Liver (tissue), 9 donors: ENCODE measurements around the gene KYAT1. TPM values are rescaled to one million over a fixed set of nuclear protein-coding genes. Genes with fewer than 3 reads are reported as not detected.

Experiments
- DNase-seq: peaks from one replicate; pipeline ENCODE4 v3.0.0-alpha.2; 2017; ENCODE audit warnings: low spot score
- H3K27ac ChIP-seq, 2 donors: one replicate each; pipeline ENCODE4 v1.7.0; 2013; ENCODE audit warnings: inconsistent platforms in 2 of 2, low read length in 2 of 2, control low read depth in 1 of 2, low read depth in 1 of 2, mild to moderate bottlenecking in 1 of 2
- H3K27me3 ChIP-seq, 4 donors: one replicate each; pipeline versions ENCODE4 v1.6.1 to v1.7.0; 2013; ENCODE audit warnings: low read length in 3 of 4, inconsistent platforms in 1 of 4, mild to moderate bottlenecking in 1 of 4, moderate library complexity in 1 of 4; ENCODE audit not compliant: control insufficient read depth in 4 of 4, insufficient read depth in 4 of 4
- H3K36me3 ChIP-seq, 4 donors: one replicate each; pipeline versions ENCODE4 v1.6.1 to v1.7.0; 2013; ENCODE audit warnings: low read length in 3 of 4, mild to moderate bottlenecking in 3 of 4, low read depth in 1 of 4, moderate library complexity in 1 of 4; ENCODE audit not compliant: control insufficient read depth in 4 of 4, insufficient read depth in 3 of 4
- H3K4me1 ChIP-seq, 4 donors: one replicate each; pipeline versions ENCODE4 v1.6.1 to v1.7.0; 2013; ENCODE audit warnings: low read length in 3 of 4, mild to moderate bottlenecking in 3 of 4, moderate library complexity in 1 of 4; ENCODE audit not compliant: control insufficient read depth in 4 of 4, insufficient read depth in 4 of 4
- H3K4me3 ChIP-seq, 3 donors: one replicate each; pipeline versions ENCODE4 v1.6.1 to v1.7.0; 2013; ENCODE audit warnings: low read length in 3 of 3, control low read depth in 1 of 3, low read depth in 1 of 3, mild to moderate bottlenecking in 1 of 3
- H3K9ac ChIP-seq, 2 donors: one replicate each; pipeline ENCODE4 v1.7.0; 2013; ENCODE audit warnings: low read length in 2 of 2, mild to moderate bottlenecking in 2 of 2, moderate library complexity in 2 of 2, control low read depth in 1 of 2, low read depth in 1 of 2
- H3K9me3 ChIP-seq, 4 donors: one replicate each; pipeline versions ENCODE4 v1.6.1 to v1.7.0; 2013; ENCODE audit warnings: low read length in 3 of 4; ENCODE audit not compliant: control insufficient read depth in 4 of 4
- CTCF ChIP-seq: fragments of 150-350 bp; IDR thresholded peaks from 2 replicates; pipeline ENCODE4 v1.5.1; 2017; ENCODE audit warnings: improper control_type of control experiment, low read depth, low read length; ENCODE audit not compliant: missing input control
- EGR1 ChIP-seq, 2 donors: IDR thresholded peaks; 2 replicates each; pipeline ENCODE4 v1.6.1; 2016 to 2018; ENCODE audit warnings: antibody characterized with exemption in 2 of 2, low read depth in 2 of 2
- FOXA1 ChIP-seq: IDR thresholded peaks from 2 replicates; pipeline ENCODE4 v1.6.1; 2016; ENCODE audit warnings: antibody characterized with exemption
- FOXA2 ChIP-seq: IDR thresholded peaks from 2 replicates; pipeline ENCODE4 v1.6.1; 2016; ENCODE audit warnings: antibody characterized with exemption
- GABPA ChIP-seq, 2 donors: IDR thresholded peaks in 1 of 2; conservative IDR thresholded peaks in 1 of 2; 2 replicates each; pipeline ENCODE4 v1.6.1; 2016; ENCODE audit warnings: antibody characterized with exemption in 2 of 2, mild to moderate bottlenecking in 1 of 2, moderate library complexity in 1 of 2
- HNF4A ChIP-seq, 2 donors: conservative IDR thresholded peaks; 2 replicates each; pipeline ENCODE4 v1.6.1; 2016; ENCODE audit warnings: antibody characterized with exemption in 2 of 2, mild to moderate bottlenecking in 2 of 2
- HNF4G ChIP-seq: IDR thresholded peaks from 2 replicates; pipeline ENCODE4 v1.6.1; 2016; ENCODE audit warnings: antibody characterized with exemption
- JUND ChIP-seq, 2 donors: IDR thresholded peaks; 2 replicates each; pipeline ENCODE4 v1.6.1; 2016; ENCODE audit warnings: antibody characterized with exemption in 2 of 2
- NR2F2 ChIP-seq: IDR thresholded peaks from 2 replicates; pipeline ENCODE4 v1.6.1; 2016; ENCODE audit warnings: antibody characterized with exemption
- RAD21 ChIP-seq, 2 donors: IDR thresholded peaks; 2 replicates each; pipeline ENCODE4 v1.6.1; 2016; ENCODE audit warnings: antibody characterized with exemption in 2 of 2, mild to moderate bottlenecking in 2 of 2
- RXRA ChIP-seq, 2 donors: IDR thresholded peaks; 2 replicates each; pipeline ENCODE4 v1.6.1; 2017 to 2018; ENCODE audit warnings: antibody characterized with exemption in 2 of 2, mild to moderate bottlenecking in 1 of 2
- SP1 ChIP-seq: IDR thresholded peaks from 2 replicates; pipeline ENCODE4 v1.6.1; 2018; ENCODE audit warnings: antibody characterized with exemption, mild to moderate bottlenecking
- TAF1 ChIP-seq: conservative IDR thresholded peaks from 2 replicates; pipeline ENCODE4 v1.6.1; 2016; ENCODE audit warnings: antibody characterized with exemption, mild to moderate bottlenecking
- YY1 ChIP-seq: IDR thresholded peaks from 2 replicates; pipeline ENCODE4 v1.6.1; 2016; ENCODE audit warnings: antibody characterized with exemption, mild to moderate bottlenecking
- WGBS: extraction: QIAGEN DNeasy Blood & Tissue Kit; methylation state at CpG from one replicate; pipeline ENCODE4 v1.1.7; 2013; 5-methylcytosine and 5-hydroxymethylcytosine counted together
- polyA plus RNA-seq, 2 donors: library from polyadenylated mRNA; stranded (reverse) in 1 of 2; unstranded in 1 of 2; fragments of 200-250 nt in 1 of 2; fragments of >200 nt in 1 of 2; fragmentation: Nextera tagmentation in 1 of 2; extraction: Ambion mirVana in 1 of 2; gene quantifications; one replicate each; pipeline versions ENCODE4 v1.2.1 to v1.2.3, GENCODE V29; 2013 to 2015
- total RNA-seq, 2 donors: library from RNA; depleted of rRNA; stranded (reverse); fragments of >200 nt; gene quantifications; one replicate each; pipeline ENCODE4 v1.2.3, GENCODE V29; 2014
- TF ChIP-seq, protein P1 (sequence below): IDR thresholded peaks from 2 replicates; pipeline ENCODE4 v1.6.1; 2016; ENCODE audit warnings: antibody characterized with exemption
- TF ChIP-seq, protein P2 (sequence below): IDR thresholded peaks from 2 replicates; pipeline ENCODE4 v1.6.1; 2016; ENCODE audit warnings: antibody characterized with exemption
- TF ChIP-seq, protein P3 (sequence below): IDR thresholded peaks from 2 replicates; pipeline ENCODE4 v1.6.1; 2016; ENCODE audit warnings: antibody characterized with exemption, mild to moderate bottlenecking
- TF ChIP-seq, protein P4 (sequence below): IDR thresholded peaks from 2 replicates; pipeline ENCODE4 v1.6.1; 2016; ENCODE audit warnings: antibody characterized with exemption
- donor health status: healthy.
- donor health status: healthy.
- donor health status: healthy.
- donor health status: healthy.
- donor health status: healthy.

The KYAT1 gene
- total and polyA plus RNA-seq, 4 donors = 3.8 to 8.1 (median 7.4) TPM

DNA sequence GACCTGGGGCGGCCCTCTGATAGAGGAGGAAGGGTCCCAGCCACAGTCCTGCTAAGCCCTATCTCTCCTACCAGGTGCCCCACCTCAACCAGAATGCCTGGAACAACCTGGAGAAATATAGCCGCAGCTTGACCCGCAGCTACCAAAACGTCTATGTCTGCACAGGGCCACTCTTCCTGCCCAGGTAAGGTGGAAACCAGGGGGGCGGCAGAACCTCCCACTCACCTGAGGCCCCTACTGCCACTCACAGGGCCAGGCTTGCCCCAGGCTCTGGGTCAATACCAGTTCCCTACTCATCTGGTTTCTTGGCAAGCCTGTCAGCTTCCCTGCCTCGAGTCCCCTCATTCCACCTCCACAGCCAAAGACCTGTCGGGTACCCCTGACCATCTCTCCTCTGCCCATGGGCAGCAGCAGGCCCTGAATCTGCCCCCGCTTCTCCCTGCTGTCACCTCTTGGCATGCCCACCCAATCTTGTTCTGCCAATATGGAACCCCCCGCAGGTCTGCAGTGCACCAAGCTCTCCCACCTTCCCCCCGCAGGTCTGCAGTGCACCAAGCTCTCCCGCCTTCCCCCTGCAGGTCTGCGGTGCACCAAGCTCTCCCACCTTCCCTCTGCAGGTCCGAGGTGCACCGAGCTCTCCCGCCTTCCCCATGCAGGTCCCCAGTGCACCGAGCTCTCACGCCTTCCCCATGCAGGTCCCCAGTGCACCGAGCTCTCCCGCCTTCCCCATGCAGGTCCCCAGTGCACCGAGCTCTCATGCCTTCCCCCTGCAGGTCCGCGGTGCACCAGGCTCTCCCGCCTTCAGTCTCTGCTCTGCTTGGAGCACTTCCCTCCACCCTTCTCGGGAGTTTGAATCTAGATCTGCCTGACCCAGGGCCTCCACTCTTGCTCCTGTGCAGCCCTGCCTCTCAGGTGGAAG is 60.8 kb downstream of the KYAT1 start:
- no peak for DNase-seq
- Histone ChIP-seq H3K9ac (no peak overlapping the region), H3K9me3 (no peaks in the 10 kb centered on the region), H3K36me3 (peaks cover 0 to 31% (median 11%) of the 10 kb centered on the region in 4 donors), H3K27me3 (no peaks in the 10 kb centered on the region), H3K4me1 (peaks cover 19 to 43% (median 29%) of the 10 kb centered on the region in 4 donors), H3K4me3 (no peak overlapping the region), H3K27ac (no peak overlapping the region)
- WGBS = 93% methylated on average over 24 of the region's 24 CpGs
- TF ChIP-seq RAD21 (IDR thresholded peaks at IDR 0.05) (no peak), CTCF (no peak), HNF4G (no peak), TAF1 (no peak), SP1 (no peak), JUND (IDR thresholded peaks at IDR 0.05) (no peak), GABPA (IDR thresholded peaks at IDR 0.05 in 1 of 2, conservative IDR thresholded peaks at IDR 0.05 in 1 of 2) (no peak), HNF4A (conservative IDR thresholded peaks at IDR 0.05) (no peak), FOXA1 (no peak), FOXA2 (no peak), NR2F2 (no peak), YY1 (no peak), RXRA (IDR thresholded peaks at IDR 0.05) (no peak), EGR1 (IDR thresholded peaks at IDR 0.05; ENCODE audit: low read depth in 2 of 2) (no peak)
- TF ChIP-seq, protein P1, sequence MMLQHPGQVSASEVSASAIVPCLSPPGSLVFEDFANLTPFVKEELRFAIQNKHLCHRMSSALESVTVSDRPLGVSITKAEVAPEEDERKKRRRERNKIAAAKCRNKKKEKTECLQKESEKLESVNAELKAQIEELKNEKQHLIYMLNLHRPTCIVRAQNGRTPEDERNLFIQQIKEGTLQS = no peak
- TF ChIP-seq, protein P2, sequence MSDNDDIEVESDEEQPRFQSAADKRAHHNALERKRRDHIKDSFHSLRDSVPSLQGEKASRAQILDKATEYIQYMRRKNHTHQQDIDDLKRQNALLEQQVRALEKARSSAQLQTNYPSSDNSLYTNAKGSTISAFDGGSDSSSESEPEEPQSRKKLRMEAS = no peak
- TF ChIP-seq, protein P3, sequence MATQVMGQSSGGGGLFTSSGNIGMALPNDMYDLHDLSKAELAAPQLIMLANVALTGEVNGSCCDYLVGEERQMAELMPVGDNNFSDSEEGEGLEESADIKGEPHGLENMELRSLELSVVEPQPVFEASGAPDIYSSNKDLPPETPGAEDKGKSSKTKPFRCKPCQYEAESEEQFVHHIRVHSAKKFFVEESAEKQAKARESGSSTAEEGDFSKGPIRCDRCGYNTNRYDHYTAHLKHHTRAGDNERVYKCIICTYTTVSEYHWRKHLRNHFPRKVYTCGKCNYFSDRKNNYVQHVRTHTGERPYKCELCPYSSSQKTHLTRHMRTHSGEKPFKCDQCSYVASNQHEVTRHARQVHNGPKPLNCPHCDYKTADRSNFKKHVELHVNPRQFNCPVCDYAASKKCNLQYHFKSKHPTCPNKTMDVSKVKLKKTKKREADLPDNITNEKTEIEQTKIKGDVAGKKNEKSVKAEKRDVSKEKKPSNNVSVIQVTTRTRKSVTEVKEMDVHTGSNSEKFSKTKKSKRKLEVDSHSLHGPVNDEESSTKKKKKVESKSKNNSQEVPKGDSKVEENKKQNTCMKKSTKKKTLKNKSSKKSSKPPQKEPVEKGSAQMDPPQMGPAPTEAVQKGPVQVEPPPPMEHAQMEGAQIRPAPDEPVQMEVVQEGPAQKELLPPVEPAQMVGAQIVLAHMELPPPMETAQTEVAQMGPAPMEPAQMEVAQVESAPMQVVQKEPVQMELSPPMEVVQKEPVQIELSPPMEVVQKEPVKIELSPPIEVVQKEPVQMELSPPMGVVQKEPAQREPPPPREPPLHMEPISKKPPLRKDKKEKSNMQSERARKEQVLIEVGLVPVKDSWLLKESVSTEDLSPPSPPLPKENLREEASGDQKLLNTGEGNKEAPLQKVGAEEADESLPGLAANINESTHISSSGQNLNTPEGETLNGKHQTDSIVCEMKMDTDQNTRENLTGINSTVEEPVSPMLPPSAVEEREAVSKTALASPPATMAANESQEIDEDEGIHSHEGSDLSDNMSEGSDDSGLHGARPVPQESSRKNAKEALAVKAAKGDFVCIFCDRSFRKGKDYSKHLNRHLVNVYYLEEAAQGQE = no peak
- TF ChIP-seq, protein P4, sequence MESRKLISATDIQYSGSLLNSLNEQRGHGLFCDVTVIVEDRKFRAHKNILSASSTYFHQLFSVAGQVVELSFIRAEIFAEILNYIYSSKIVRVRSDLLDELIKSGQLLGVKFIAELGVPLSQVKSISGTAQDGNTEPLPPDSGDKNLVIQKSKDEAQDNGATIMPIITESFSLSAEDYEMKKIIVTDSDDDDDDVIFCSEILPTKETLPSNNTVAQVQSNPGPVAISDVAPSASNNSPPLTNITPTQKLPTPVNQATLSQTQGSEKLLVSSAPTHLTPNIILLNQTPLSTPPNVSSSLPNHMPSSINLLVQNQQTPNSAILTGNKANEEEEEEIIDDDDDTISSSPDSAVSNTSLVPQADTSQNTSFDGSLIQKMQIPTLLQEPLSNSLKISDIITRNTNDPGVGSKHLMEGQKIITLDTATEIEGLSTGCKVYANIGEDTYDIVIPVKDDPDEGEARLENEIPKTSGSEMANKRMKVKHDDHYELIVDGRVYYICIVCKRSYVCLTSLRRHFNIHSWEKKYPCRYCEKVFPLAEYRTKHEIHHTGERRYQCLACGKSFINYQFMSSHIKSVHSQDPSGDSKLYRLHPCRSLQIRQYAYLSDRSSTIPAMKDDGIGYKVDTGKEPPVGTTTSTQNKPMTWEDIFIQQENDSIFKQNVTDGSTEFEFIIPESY = no peak
